Hepatocyte (in vitro differentiated cells): ENCODE data around the gene VIPR2. TPM values are rescaled to one million over a fixed set of nuclear protein-coding genes. Genes with fewer than 3 reads are reported as not detected.

Experiments used
- DNase-seq: peaks from one replicate; pipeline ENCODE4 v3.0.0-alpha.2; 2016; ENCODE audit warnings: low spot score
- H2AFZ ChIP-seq: fragments of 200-600 bp; sonication (generic); 2 replicates; pipeline ENCODE4 v1.6.0; 2016; ENCODE audit warnings: antibody characterized with exemption, mild to moderate bottlenecking
- H3K27ac ChIP-seq: fragments of 200-600 bp; sonication (generic); 2 replicates; pipeline ENCODE4 v1.5.1; 2016; ENCODE audit warnings: mild to moderate bottlenecking
- H3K27me3 ChIP-seq: fragments of 200-600 bp; sonication (generic); 2 replicates; pipeline ENCODE4 v1.6.1; 2016
- H3K36me3 ChIP-seq: fragments of 200-600 bp; sonication (generic); replicated peaks from 2 replicates; pipeline ENCODE4 v1.5.1; 2016; ENCODE audit warnings: low read depth; ENCODE audit not compliant: insufficient read depth
- H3K4me1 ChIP-seq: fragments of 200-600 bp; sonication (generic); 2 replicates; pipeline ENCODE4 v1.5.1; 2016; ENCODE audit warnings: mild to moderate bottlenecking, moderate library complexity; ENCODE audit not compliant: insufficient read depth
- H3K4me2 ChIP-seq: fragments of 200-600 bp; sonication (generic); 2 replicates; pipeline ENCODE4 v1.6.0; 2016
- H3K4me3 ChIP-seq: fragments of 200-600 bp; sonication (generic); 2 replicates; pipeline ENCODE4 v1.5.1; 2016; ENCODE audit warnings: mild to moderate bottlenecking
- H3K79me2 ChIP-seq: fragments of 200-600 bp; sonication (generic); 2 replicates; pipeline ENCODE4 v1.6.0; 2017; ENCODE audit warnings: mild to moderate bottlenecking
- H3K9me2 ChIP-seq: fragments of 200-600 bp; sonication (generic); replicated peaks from 2 replicates; pipeline ENCODE4 v1.6.0; 2017; ENCODE audit warnings: mild to moderate bottlenecking; ENCODE audit not compliant: insufficient read depth
- H3K9me3 ChIP-seq: fragments of 200-600 bp; sonication (generic); 2 replicates; pipeline ENCODE4 v1.5.1; 2016; ENCODE audit warnings: low read depth, mild to moderate bottlenecking
- H4K20me1 ChIP-seq: fragments of 200-600 bp; sonication (generic); 2 replicates; pipeline ENCODE4 v1.6.0; 2016; ENCODE audit warnings: mild to moderate bottlenecking; ENCODE audit not compliant: insufficient read depth, poor library complexity, severe bottlenecking
- CTCF ChIP-seq: fragments of 200-600 bp; sonication (generic); IDR thresholded peaks from 2 replicates; pipeline ENCODE4 v1.5.1; 2016; ENCODE audit warnings: antibody characterized with exemption, mild to moderate bottlenecking; ENCODE audit not compliant: poor library complexity
- EZH2 ChIP-seq: fragments of 200-600 bp; sonication (generic); IDR thresholded peaks from 2 replicates; pipeline ENCODE4 v1.6.1; 2016; ENCODE audit warnings: antibody characterized with exemption, mild to moderate bottlenecking, borderline replicate concordance
- EZH2phosphoT487 ChIP-seq: fragments of 200-600 bp; sonication (generic); IDR thresholded peaks from one replicate; pipeline ENCODE4 v1.6.1; 2018; ENCODE audit warnings: antibody characterized with exemption, mild to moderate bottlenecking, low read depth, moderate library complexity; ENCODE audit not compliant: unreplicated experiment, severe bottlenecking
- WGBS: methylation state at CpG from one replicate; pipeline ENCODE4 v1.1.6; 2016; ENCODE audit warnings: low lambda C conversion rate; ENCODE audit errors: missing lambda C conversion rate; 5-methylcytosine and 5-hydroxymethylcytosine counted together
- polyA plus RNA-seq: library from polyadenylated mRNA; unstranded; fragments of >200 nt; fragmentation: Nextera tagmentation; extraction: Ambion mirVana; gene quantifications from 2 replicates; pipeline ENCODE4 v1.2.1, GENCODE V29; 2016
- total RNA-seq: library from RNA; depleted of rRNA; stranded (reverse); fragments of >200 nt; gene quantifications from 2 replicates; pipeline ENCODE4 v1.2.3, GENCODE V29; 2014

The VIPR2 gene
- total and polyA plus RNA-seq, 2 experiments from 2014 or later = 2.7 to 3.4 TPM

- Histone ChIP-seq H3K4me3 (no peak overlapping the region), H2AFZ (no peak overlapping the region), H4K20me1 (no peaks in the 10 kb centered on the region), H3K79me2 (no peaks in the 10 kb centered on the region), H3K27ac (no peak overlapping the region), H3K9me2 (no peaks in the 10 kb centered on the region), H3K4me2 (no peak overlapping the region), H3K4me1 (no peaks in the 10 kb centered on the region), H3K36me3 (no peaks in the 10 kb centered on the region), H3K9me3 (no peaks in the 10 kb centered on the region), H3K27me3 (no peaks in the 10 kb centered on the region)
- WGBS = 91% methylated on average over 11 of the region's 11 CpGs
- DNase-seq = no peak
- TF ChIP-seq CTCF = no peak
- TF ChIP-seq EZH2 = no peak
- no peak for TF ChIP-seq EZH2phosphoT487
Observed at GRCh38 chr7:159119851-159120539, 24.7 kb downstream of the VIPR2 start.

GRCh38 chr7:159119026-159119741 is 25.5 kb downstream of the VIPR2 start:
- no peak for DNase-seq
- Histone ChIP-seq H3K27ac (no peak overlapping the region), H3K79me2 (no peaks in the 10 kb centered on the region), H4K20me1 (no peaks in the 10 kb centered on the region), H3K4me1 (no peaks in the 10 kb centered on the region), H3K4me2 (no peak overlapping the region), H2AFZ (no peak overlapping the region), H3K36me3 (no peaks in the 10 kb centered on the region), H3K4me3 (no peak overlapping the region), H3K27me3 (peaks cover under 1% of the 10 kb centered on the region), H3K9me3 (no peaks in the 10 kb centered on the region), H3K9me2 (no peaks in the 10 kb centered on the region)
- WGBS = 90% methylated on average over 19 of the region's 19 CpGs
- TF ChIP-seq EZH2phosphoT487 = no peak
- TF ChIP-seq CTCF = no peak
- TF ChIP-seq EZH2 = no peak

GRCh38 chr7:159118623-159119022 is 26.0 kb downstream of the VIPR2 start:
- Histone ChIP-seq H3K79me2 (no peaks in the 10 kb centered on the region), H3K27ac (no peak overlapping the region), H3K27me3 (peaks cover 6% of the 10 kb centered on the region), H4K20me1 (no peaks in the 10 kb centered on the region), H3K9me3 (no peaks in the 10 kb centered on the region), H3K9me2 (no peaks in the 10 kb centered on the region), H2AFZ (no peak overlapping the region), H3K36me3 (no peaks in the 10 kb centered on the region), H3K4me3 (no peak overlapping the region), H3K4me2 (no peak overlapping the region), H3K4me1 (no peaks in the 10 kb centered on the region)
- no peak for TF ChIP-seq EZH2
- no peak for TF ChIP-seq EZH2phosphoT487
- TF ChIP-seq CTCF = no peak
- 93% methylated on average over 10 of the region's 10 CpGs for WGBS
- DNase-seq = no peak
